Liver (tissue), 9 donors: ENCODE results near the gene PTPN4. TPM values are rescaled to one million over a fixed set of nuclear protein-coding genes. Genes with fewer than 3 reads are reported as not detected.
A peak's percentile ranks its signal among the peaks of the same experiment; 100 is the strongest.

Experiments used
- DNase-seq: peaks from one replicate; pipeline ENCODE4 v3.0.0-alpha.2; 2017; ENCODE audit warnings: low spot score
- H3K27ac ChIP-seq, 2 donors: one replicate each; pipeline ENCODE4 v1.7.0; 2013; ENCODE audit warnings: inconsistent platforms in 2 of 2, low read length in 2 of 2, control low read depth in 1 of 2, low read depth in 1 of 2, mild to moderate bottlenecking in 1 of 2
- H3K27me3 ChIP-seq, 4 donors: one replicate each; pipeline versions ENCODE4 v1.6.1 to v1.7.0; 2013; ENCODE audit warnings: low read length in 3 of 4, inconsistent platforms in 1 of 4, mild to moderate bottlenecking in 1 of 4, moderate library complexity in 1 of 4; ENCODE audit not compliant: control insufficient read depth in 4 of 4, insufficient read depth in 4 of 4
- H3K36me3 ChIP-seq, 4 donors: one replicate each; pipeline versions ENCODE4 v1.6.1 to v1.7.0; 2013; ENCODE audit warnings: low read length in 3 of 4, mild to moderate bottlenecking in 3 of 4, low read depth in 1 of 4, moderate library complexity in 1 of 4; ENCODE audit not compliant: control insufficient read depth in 4 of 4, insufficient read depth in 3 of 4
- H3K4me1 ChIP-seq, 4 donors: one replicate each; pipeline versions ENCODE4 v1.6.1 to v1.7.0; 2013; ENCODE audit warnings: low read length in 3 of 4, mild to moderate bottlenecking in 3 of 4, moderate library complexity in 1 of 4; ENCODE audit not compliant: control insufficient read depth in 4 of 4, insufficient read depth in 4 of 4
- H3K4me3 ChIP-seq, 3 donors: one replicate each; pipeline versions ENCODE4 v1.6.1 to v1.7.0; 2013; ENCODE audit warnings: low read length in 3 of 3, control low read depth in 1 of 3, low read depth in 1 of 3, mild to moderate bottlenecking in 1 of 3
- H3K9ac ChIP-seq, 2 donors: one replicate each; pipeline ENCODE4 v1.7.0; 2013; ENCODE audit warnings: low read length in 2 of 2, mild to moderate bottlenecking in 2 of 2, moderate library complexity in 2 of 2, control low read depth in 1 of 2, low read depth in 1 of 2
- H3K9me3 ChIP-seq, 4 donors: one replicate each; pipeline versions ENCODE4 v1.6.1 to v1.7.0; 2013; ENCODE audit warnings: low read length in 3 of 4; ENCODE audit not compliant: control insufficient read depth in 4 of 4
- ATF3 ChIP-seq: IDR thresholded peaks from 2 replicates; pipeline ENCODE4 v1.6.1; 2016; ENCODE audit warnings: antibody characterized with exemption
- CTCF ChIP-seq: fragments of 150-350 bp; IDR thresholded peaks from 2 replicates; pipeline ENCODE4 v1.5.1; 2017; ENCODE audit warnings: improper control_type of control experiment, low read depth, low read length; ENCODE audit not compliant: missing input control
- EGR1 ChIP-seq, 2 donors: IDR thresholded peaks; 2 replicates each; pipeline ENCODE4 v1.6.1; 2016 to 2018; ENCODE audit warnings: antibody characterized with exemption in 2 of 2, low read depth in 2 of 2
- FOXA1 ChIP-seq: IDR thresholded peaks from 2 replicates; pipeline ENCODE4 v1.6.1; 2016; ENCODE audit warnings: antibody characterized with exemption
- FOXA2 ChIP-seq: IDR thresholded peaks from 2 replicates; pipeline ENCODE4 v1.6.1; 2016; ENCODE audit warnings: antibody characterized with exemption
- GABPA ChIP-seq, 2 donors: IDR thresholded peaks in 1 of 2; conservative IDR thresholded peaks in 1 of 2; 2 replicates each; pipeline ENCODE4 v1.6.1; 2016; ENCODE audit warnings: antibody characterized with exemption in 2 of 2, mild to moderate bottlenecking in 1 of 2, moderate library complexity in 1 of 2
- HNF4A ChIP-seq, 2 donors: conservative IDR thresholded peaks; 2 replicates each; pipeline ENCODE4 v1.6.1; 2016; ENCODE audit warnings: antibody characterized with exemption in 2 of 2, mild to moderate bottlenecking in 2 of 2
- HNF4G ChIP-seq: IDR thresholded peaks from 2 replicates; pipeline ENCODE4 v1.6.1; 2016; ENCODE audit warnings: antibody characterized with exemption
- JUND ChIP-seq, 2 donors: IDR thresholded peaks; 2 replicates each; pipeline ENCODE4 v1.6.1; 2016; ENCODE audit warnings: antibody characterized with exemption in 2 of 2
- MAX ChIP-seq: IDR thresholded peaks from 2 replicates; pipeline ENCODE4 v1.6.1; 2016; ENCODE audit warnings: antibody characterized with exemption
- NR2F2 ChIP-seq: IDR thresholded peaks from 2 replicates; pipeline ENCODE4 v1.6.1; 2016; ENCODE audit warnings: antibody characterized with exemption
- RAD21 ChIP-seq, 2 donors: IDR thresholded peaks; 2 replicates each; pipeline ENCODE4 v1.6.1; 2016; ENCODE audit warnings: antibody characterized with exemption in 2 of 2, mild to moderate bottlenecking in 2 of 2
- REST ChIP-seq: IDR thresholded peaks from 2 replicates; pipeline ENCODE4 v1.6.1; 2016; ENCODE audit warnings: antibody characterized with exemption, mild to moderate bottlenecking
- RXRA ChIP-seq, 2 donors: IDR thresholded peaks; 2 replicates each; pipeline ENCODE4 v1.6.1; 2017 to 2018; ENCODE audit warnings: antibody characterized with exemption in 2 of 2, mild to moderate bottlenecking in 1 of 2
- SP1 ChIP-seq: IDR thresholded peaks from 2 replicates; pipeline ENCODE4 v1.6.1; 2018; ENCODE audit warnings: antibody characterized with exemption, mild to moderate bottlenecking
- TAF1 ChIP-seq: conservative IDR thresholded peaks from 2 replicates; pipeline ENCODE4 v1.6.1; 2016; ENCODE audit warnings: antibody characterized with exemption, mild to moderate bottlenecking
- YY1 ChIP-seq: IDR thresholded peaks from 2 replicates; pipeline ENCODE4 v1.6.1; 2016; ENCODE audit warnings: antibody characterized with exemption, mild to moderate bottlenecking
- ZBTB33 ChIP-seq: IDR thresholded peaks from 2 replicates; pipeline ENCODE4 v1.6.1; 2016; ENCODE audit warnings: antibody characterized with exemption
- WGBS: extraction: QIAGEN DNeasy Blood & Tissue Kit; methylation state at CpG from one replicate; pipeline ENCODE4 v1.1.7; 2013; 5-methylcytosine and 5-hydroxymethylcytosine counted together
- polyA plus RNA-seq, 2 donors: library from polyadenylated mRNA; stranded (reverse) in 1 of 2; unstranded in 1 of 2; fragments of 200-250 nt in 1 of 2; fragments of >200 nt in 1 of 2; fragmentation: Nextera tagmentation in 1 of 2; extraction: Ambion mirVana in 1 of 2; gene quantifications; one replicate each; pipeline versions ENCODE4 v1.2.1 to v1.2.3, GENCODE V29; 2013 to 2015
- total RNA-seq, 2 donors: library from RNA; depleted of rRNA; stranded (reverse); fragments of >200 nt; gene quantifications; one replicate each; pipeline ENCODE4 v1.2.3, GENCODE V29; 2014
- donor health status: healthy.
- donor health status: healthy.
- donor health status: healthy.
- donor health status: healthy.
- donor health status: healthy.

PTPN4 gene
- total and polyA plus RNA-seq, 4 donors, result 4.2 to 34.6 (median 9.5) TPM

GRCh38 chr2:119950966-119951365 is 191.2 kb downstream of the PTPN4 start:
- Histone ChIP-seq H3K36me3 (peaks cover 0 to 17% (median 3%) of the 10 kb centered on the region in 4 donors), H3K27me3 (no peaks in the 10 kb centered on the region), H3K27ac (no peak overlapping the region), H3K9me3 (no peaks in the 10 kb centered on the region), H3K4me3 (no peak overlapping the region), H3K4me1 (peaks cover 2 to 20% (median 16%) of the 10 kb centered on the region in 4 donors), H3K9ac (no peak overlapping the region)
- 30% methylated on average over 2 of the region's 2 CpGs for WGBS
- TF ChIP-seq FOXA1, result peak; percentile 64
- TF ChIP-seq YY1, result peak; percentile 71
- no peak for TF ChIP-seq NR2F2
- TF ChIP-seq EGR1 (IDR thresholded peaks at IDR 0.05; ENCODE audit: low read depth in 2 of 2), result no peak
- TF ChIP-seq SP1, result peak; percentile 65
- no peak for TF ChIP-seq GABPA (IDR thresholded peaks at IDR 0.05 in 1 of 2, conservative IDR thresholded peaks at IDR 0.05 in 1 of 2)
- TF ChIP-seq REST, result peak; percentile 63
- TF ChIP-seq ATF3, result peak; percentile 17
- TF ChIP-seq HNF4G, result peak; percentile 75
- peak; percentile 29 for TF ChIP-seq CTCF
- TF ChIP-seq HNF4A (conservative IDR thresholded peaks at IDR 0.05), result peak; percentile 93 to 96
- TF ChIP-seq ZBTB33, result peak; percentile 72
- TF ChIP-seq MAX, result peak; percentile 73
- peak; percentile 70 for TF ChIP-seq RAD21 (IDR thresholded peaks at IDR 0.05)
- peak; percentile 53 to 82 for TF ChIP-seq JUND (IDR thresholded peaks at IDR 0.05)
- peak; percentile 43 for TF ChIP-seq FOXA2
- TF ChIP-seq TAF1, result no peak
- peak; percentile 75 to 82 for TF ChIP-seq RXRA (IDR thresholded peaks at IDR 0.05)
- DNase-seq, result no peak
